Gastroesophageal sphincter (tissue), 3 donors: ENCODE results near the gene MND1.

Experiments used
- EP300 ChIP-seq: sonication (generic); formaldehyde crosslinking; IDR thresholded peaks from one replicate; pipeline ENCODE4 v1.6.1; 2017; ENCODE audit warnings: antibody characterized with exemption, mild to moderate bottlenecking
- POLR2A ChIP-seq, 2 donors: fragments of 450-650 bp; IDR thresholded peaks; one replicate each; pipeline ENCODE4 v1.6.1; 2017; ENCODE audit warnings: antibody characterized with exemption in 2 of 2, mild to moderate bottlenecking in 2 of 2, moderate library complexity in 1 of 2
- POLR2AphosphoS5 ChIP-seq: sonication (generic); formaldehyde crosslinking; IDR thresholded peaks from one replicate; pipeline ENCODE4 v1.6.1; 2017; ENCODE audit warnings: antibody characterized with exemption
- TF ChIP-seq, protein P1 (sequence below), 4 experiments: fragments of 200-600 bp in 2 of 4; fragments of 450-650 bp in 2 of 4; sonication (generic) in 1 of 4; IDR thresholded peaks; one replicate each; pipeline ENCODE4 v1.5.1; 2017 to 2019; ENCODE audit warnings: antibody characterized with exemption in 4 of 4, mild to moderate bottlenecking in 2 of 4, moderate library complexity in 2 of 4

DNA sequence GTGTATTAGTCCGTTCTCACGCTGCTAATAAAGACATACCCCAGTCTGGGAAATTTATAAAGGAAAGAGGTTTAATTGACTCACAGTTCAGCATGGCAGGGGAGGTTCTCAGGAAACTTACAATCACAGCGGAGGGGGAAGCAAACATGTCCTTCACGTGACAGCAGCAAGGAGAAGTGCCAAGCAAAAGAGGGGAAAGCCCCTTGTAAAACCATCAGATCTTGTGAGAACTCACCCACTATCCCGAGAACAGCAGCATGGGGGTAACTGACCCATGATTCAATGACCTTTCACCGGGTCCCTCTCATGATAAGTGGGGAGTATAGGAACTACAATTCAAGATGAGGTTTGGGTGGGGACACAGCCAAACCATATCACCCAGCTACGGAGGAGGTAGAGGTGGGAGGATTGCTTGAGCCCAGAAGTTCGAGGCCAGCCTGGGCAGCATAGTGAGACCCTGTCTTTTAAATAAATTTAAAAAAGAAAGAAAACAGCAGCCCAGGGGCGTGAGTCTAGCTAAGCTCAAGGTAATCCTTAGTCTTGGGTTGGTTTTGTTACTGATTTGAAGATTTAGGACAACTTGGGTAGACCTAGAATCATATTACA is 75.3 kb downstream of the MND1 start:
- TF ChIP-seq POLR2A (IDR thresholded peaks at IDR 0.05) (no peak), POLR2AphosphoS5 (no peak), EP300 (no peak)
- TF ChIP-seq, protein P1, sequence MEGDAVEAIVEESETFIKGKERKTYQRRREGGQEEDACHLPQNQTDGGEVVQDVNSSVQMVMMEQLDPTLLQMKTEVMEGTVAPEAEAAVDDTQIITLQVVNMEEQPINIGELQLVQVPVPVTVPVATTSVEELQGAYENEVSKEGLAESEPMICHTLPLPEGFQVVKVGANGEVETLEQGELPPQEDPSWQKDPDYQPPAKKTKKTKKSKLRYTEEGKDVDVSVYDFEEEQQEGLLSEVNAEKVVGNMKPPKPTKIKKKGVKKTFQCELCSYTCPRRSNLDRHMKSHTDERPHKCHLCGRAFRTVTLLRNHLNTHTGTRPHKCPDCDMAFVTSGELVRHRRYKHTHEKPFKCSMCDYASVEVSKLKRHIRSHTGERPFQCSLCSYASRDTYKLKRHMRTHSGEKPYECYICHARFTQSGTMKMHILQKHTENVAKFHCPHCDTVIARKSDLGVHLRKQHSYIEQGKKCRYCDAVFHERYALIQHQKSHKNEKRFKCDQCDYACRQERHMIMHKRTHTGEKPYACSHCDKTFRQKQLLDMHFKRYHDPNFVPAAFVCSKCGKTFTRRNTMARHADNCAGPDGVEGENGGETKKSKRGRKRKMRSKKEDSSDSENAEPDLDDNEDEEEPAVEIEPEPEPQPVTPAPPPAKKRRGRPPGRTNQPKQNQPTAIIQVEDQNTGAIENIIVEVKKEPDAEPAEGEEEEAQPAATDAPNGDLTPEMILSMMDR (IDR thresholded peaks at IDR 0.05) = no peak
